Measurements from ENCODE around the gene ATP8A2. TPM values are rescaled to one million over a fixed set of nuclear protein-coding genes. Genes with fewer than 3 reads are reported as not detected.
A peak's percentile ranks its signal among the peaks of the same experiment; 100 is the strongest.

Gene ATP8A2
- total RNA-seq, 1 donor from 2014 or later, result 1.3 TPM

- Histone ChIP-seq H3K79me2 (ENCODE audit: insufficient read depth, low read length) (no peaks in the 10 kb centered on the region), H3K36me3 (ENCODE audit: insufficient read depth, low read length) (no peaks in the 10 kb centered on the region), H3K9ac (ENCODE audit: low read length) (no peak overlapping the region), H3K4me3 (ENCODE audit: insufficient read depth, low read depth, low read length) (no peak overlapping the region), H4K20me1 (ENCODE audit: insufficient read depth, low read length) (no peaks in the 10 kb centered on the region), H2AFZ (ENCODE audit: low read depth, low read length) (no peak overlapping the region), H3K4me2 (ENCODE audit: low read length) (no peak overlapping the region), H3K27me3 (ENCODE audit: insufficient read depth, low read length) (peaks cover 12% of the 10 kb centered on the region), H3K27ac (ENCODE audit: low read depth, low read length) (no peak overlapping the region), H3K4me1 (ENCODE audit: insufficient read depth, low read length) (no peaks in the 10 kb centered on the region), H3K9me3 (ENCODE audit: insufficient read depth, low read depth, low read length) (no peaks in the 10 kb centered on the region)
- DNase-seq (ENCODE audit: low read depth) (no peak), FAIRE-seq (no peak)
- Mint-ChIP-seq H3K4me1 (ENCODE audit: low read depth, unreplicated experiment) (no peaks in the 10 kb centered on the region), H3K27ac (ENCODE audit: unreplicated experiment) (no peak overlapping the region), H3K9me3 (ENCODE audit: unreplicated experiment) (peaks cover 6% of the 10 kb centered on the region), H3K27me3 (ENCODE audit: low read depth, unreplicated experiment) (peaks cover under 1% of the 10 kb centered on the region), H3K4me3 (ENCODE audit: unreplicated experiment) (no peak overlapping the region), H3K36me3 (ENCODE audit: low read depth, unreplicated experiment) (peaks cover 2% of the 10 kb centered on the region)
- TF ChIP-seq EZH2 (IDR thresholded peaks at IDR 0.05; ENCODE audit: insufficient read depth, low read length) (no peak), CTCF (IDR thresholded peaks at IDR 0.05; ENCODE audit: insufficient read depth, low read depth, low read length) (no peak)
Observed at GRCh38 chr13:25423831-25424230, 52.1 kb downstream of the ATP8A2 start.

GRCh38 chr13:25429466-25429865 lies 57.7 kb downstream of the ATP8A2 start:
- Histone ChIP-seq H3K4me1 (ENCODE audit: insufficient read depth, low read length) (no peaks in the 10 kb centered on the region), H3K9ac (ENCODE audit: low read length) (no peak overlapping the region), H3K27me3 (ENCODE audit: insufficient read depth, low read length) (peaks cover 2% of the 10 kb centered on the region), H3K27ac (ENCODE audit: low read depth, low read length) (no peak overlapping the region), H2AFZ (ENCODE audit: low read depth, low read length) (no peak overlapping the region), H3K79me2 (ENCODE audit: insufficient read depth, low read length) (no peaks in the 10 kb centered on the region), H3K9me3 (ENCODE audit: insufficient read depth, low read depth, low read length) (no peaks in the 10 kb centered on the region), H3K4me2 (ENCODE audit: low read length) (no peak overlapping the region), H3K36me3 (ENCODE audit: insufficient read depth, low read length) (no peaks in the 10 kb centered on the region), H3K4me3 (ENCODE audit: insufficient read depth, low read depth, low read length) (no peak overlapping the region), H4K20me1 (ENCODE audit: insufficient read depth, low read length) (no peaks in the 10 kb centered on the region)
- H3K36me3 Mint-ChIP-seq (ENCODE audit: low read depth, unreplicated experiment), result peaks cover 2% of the 10 kb centered on the region
- H3K27me3 Mint-ChIP-seq (ENCODE audit: low read depth, unreplicated experiment), result peaks cover 2% of the 10 kb centered on the region
- peaks cover 13% of the 10 kb centered on the region for H3K4me1 Mint-ChIP-seq (ENCODE audit: low read depth, unreplicated experiment)
- DNase-seq (ENCODE audit: low read depth) (no peak), FAIRE-seq (no peak)
- no peak overlapping the region for H3K4me3 Mint-ChIP-seq (ENCODE audit: unreplicated experiment)
- TF ChIP-seq CTCF (IDR thresholded peaks at IDR 0.05; ENCODE audit: insufficient read depth, low read depth, low read length), result no peak
- TF ChIP-seq EZH2 (IDR thresholded peaks at IDR 0.05; ENCODE audit: insufficient read depth, low read length), result no peak
- peak overlapping the region; percentile 6 for H3K27ac Mint-ChIP-seq (ENCODE audit: unreplicated experiment)
- peaks cover 6% of the 10 kb centered on the region for H3K9me3 Mint-ChIP-seq (ENCODE audit: unreplicated experiment)

GRCh38 chr13:25432691-25433090 lies 60.9 kb downstream of the ATP8A2 start:
- H2AFZ ChIP-seq (ENCODE audit: low read depth, low read length), result no peak overlapping the region
- Mint-ChIP-seq H3K36me3 (ENCODE audit: low read depth, unreplicated experiment) (peaks cover 2% of the 10 kb centered on the region), H3K4me1 (ENCODE audit: low read depth, unreplicated experiment) (peaks cover 13% of the 10 kb centered on the region), H3K27me3 (ENCODE audit: low read depth, unreplicated experiment) (peaks cover 9% of the 10 kb centered on the region), H3K4me3 (ENCODE audit: unreplicated experiment) (no peak overlapping the region), H3K27ac (ENCODE audit: unreplicated experiment) (peak overlapping the region; percentile 44), H3K9me3 (ENCODE audit: unreplicated experiment) (peaks cover 3% of the 10 kb centered on the region)
- H3K36me3 ChIP-seq (ENCODE audit: insufficient read depth, low read length), result no peaks in the 10 kb centered on the region
- H3K4me2 ChIP-seq (ENCODE audit: low read length), result no peak overlapping the region
- no peaks in the 10 kb centered on the region for H3K79me2 ChIP-seq (ENCODE audit: insufficient read depth, low read length)
- no peaks in the 10 kb centered on the region for H3K4me1 ChIP-seq (ENCODE audit: insufficient read depth, low read length)
- H3K9ac ChIP-seq (ENCODE audit: low read length), result no peak overlapping the region
- TF ChIP-seq EZH2 (IDR thresholded peaks at IDR 0.05; ENCODE audit: insufficient read depth, low read length), result no peak
- no peak for TF ChIP-seq CTCF (IDR thresholded peaks at IDR 0.05; ENCODE audit: insufficient read depth, low read depth, low read length)
- H4K20me1 ChIP-seq (ENCODE audit: insufficient read depth, low read length), result no peaks in the 10 kb centered on the region
- FAIRE-seq, result no peak
- H3K4me3 ChIP-seq (ENCODE audit: insufficient read depth, low read depth, low read length), result no peak overlapping the region
- DNase-seq (ENCODE audit: low read depth), result no peak
- H3K27ac ChIP-seq (ENCODE audit: low read depth, low read length), result no peak overlapping the region
- peaks cover 2% of the 10 kb centered on the region for H3K27me3 ChIP-seq (ENCODE audit: insufficient read depth, low read length)
- H3K9me3 ChIP-seq (ENCODE audit: insufficient read depth, low read depth, low read length), result no peaks in the 10 kb centered on the region

Measured in astrocyte (in vitro differentiated cells and primary cell).